Panc1 (cell line): ENCODE measurements around the gene RAB30. TPM values are rescaled to one million over a fixed set of nuclear protein-coding genes. Genes with fewer than 3 reads are reported as not detected.
"Not testable (repeated sequence)": the region's sequence is repeated elsewhere in the genome, so short reads cannot be mapped to it uniquely, and the experiment has no call there.

Source experiments
- ATAC-seq: fragments of 200-7000 bp; cut with Tn5 transposase; 2 replicates; pipeline ENCODE4 v1.9.1; 2020; ENCODE audit warnings: mild to moderate bottlenecking, moderate library complexity
- BruUV-seq: library from RNA; stranded (reverse); fragments of 400-500 nt; replicated peaks from 2 replicates; lab custom pipeline; 2021; lab: Mats Ljungman, UMichigan
- CTCF ChIA-PET: fragments of 300-600 bp; sonication (Branson Sonifier 250); formaldehyde crosslinking; loops from one replicate; lab custom pipeline; 2022; ENCODE audit warnings: antibody characterized with exemption; lab: Charles Lee
- POLR2A ChIA-PET: fragments of 300-600 bp; sonication (Branson Sonifier 250); formaldehyde crosslinking; loops from one replicate; lab custom pipeline; 2022; ENCODE audit warnings: antibody characterized with exemption; lab: Charles Lee
- DNase-seq: peaks from one replicate; pipeline ENCODE4 v3.0.0-alpha.2; 2010; ENCODE audit warnings: low read depth, low spot score
- H3K27ac ChIP-seq: 2 replicates; pipeline ENCODE4 v1.5.1; 2011; ENCODE audit warnings: mild to moderate bottlenecking, low read length, inconsistent platforms
- H3K27me3 ChIP-seq: fragments of 200-500 bp; sonication (Bioruptor generic); 2 replicates; pipeline ENCODE4 v1.6.0; 2014; ENCODE audit warnings: low read length, inconsistent platforms; ENCODE audit not compliant: control insufficient read depth, insufficient read depth
- H3K36me3 ChIP-seq: fragments of 200-500 bp; sonication (Bioruptor generic); 2 replicates; pipeline ENCODE4 v1.5.1; 2014; ENCODE audit warnings: inconsistent platforms, mild to moderate bottlenecking, low read length, moderate library complexity; ENCODE audit not compliant: control insufficient read depth, insufficient read depth
- H3K4me1 ChIP-seq: 2 replicates; pipeline ENCODE4 v1.5.1; 2011; ENCODE audit warnings: inconsistent platforms, mild to moderate bottlenecking, low read length, moderate library complexity; ENCODE audit not compliant: control insufficient read depth, insufficient read depth
- H3K4me3 ChIP-seq, 2 experiments: 2 replicates each; pipeline ENCODE4 v1.5.1; 2011 to 2012; ENCODE audit warnings: low read depth in 2 of 2, low read length in 2 of 2, mild to moderate bottlenecking in 2 of 2, inconsistent platforms in 1 of 2, moderate library complexity in 1 of 2
- H3K9me3 ChIP-seq: fragments of 200-500 bp; sonication (Bioruptor generic); 2 replicates; pipeline ENCODE4 v1.5.1; 2014; ENCODE audit warnings: low read depth, mild to moderate bottlenecking, inconsistent platforms, low read length, moderate library complexity; ENCODE audit not compliant: control insufficient read depth, insufficient read depth
- POLR2AphosphoS5 ChIP-seq: IDR thresholded peaks from 2 replicates; pipeline ENCODE4 v1.6.1; 2012; ENCODE audit warnings: mild to moderate bottlenecking, low read depth, low read length, moderate library complexity
- SIN3A ChIP-seq: IDR thresholded peaks from 2 replicates; pipeline ENCODE4 v1.6.1; 2012; ENCODE audit warnings: low read depth, mild to moderate bottlenecking, low read length, moderate library complexity, borderline replicate concordance; ENCODE audit not compliant: insufficient read depth
- TCF7L2 ChIP-seq: IDR thresholded peaks from 2 replicates; pipeline ENCODE4 v1.6.1; 2011; ENCODE audit warnings: mild to moderate bottlenecking, low read depth, low read length, inconsistent platforms
- in situ Hi-C: cut with HindIII; loops from 2 replicates; pipeline ENCODE4 v1.10.0; 2016; ENCODE audit warnings: low sequenced_read_pairs, low pct_unique_long_range_greater_than_20kb
- intact Hi-C: fragments of 100-400 bp; cut with micrococcal nuclease; formaldehyde crosslinking; loops from one replicate; pipeline ENCODE4 v1.10.0; 2022; ENCODE audit not compliant: unreplicated experiment
- total RNA-seq: library from RNA; stranded (reverse); gene quantifications from one replicate; pipeline ENCODE4 v1.2.1, GENCODE V29; 2021; ENCODE audit not compliant: unreplicated experiment
- TF ChIP-seq, protein P1 (sequence below), 2 experiments: IDR thresholded peaks; 2 replicates each; pipeline ENCODE4 v1.6.1; 2011 to 2012; ENCODE audit warnings: low read depth in 2 of 2, control low read depth in 1 of 2, low read length in 1 of 2, mild to moderate bottlenecking in 1 of 2, moderate library complexity in 1 of 2; ENCODE audit not compliant: insufficient read depth in 1 of 2
- TF ChIP-seq, protein P2 (sequence below): fragments of 450-650 bp; IDR thresholded peaks from 2 replicates; pipeline ENCODE4 v1.5.1; 2017; ENCODE audit warnings: mild to moderate bottlenecking

RAB30 gene
- total RNA-seq, 1 experiment from 2014 or later = 19.0 TPM

DNA sequence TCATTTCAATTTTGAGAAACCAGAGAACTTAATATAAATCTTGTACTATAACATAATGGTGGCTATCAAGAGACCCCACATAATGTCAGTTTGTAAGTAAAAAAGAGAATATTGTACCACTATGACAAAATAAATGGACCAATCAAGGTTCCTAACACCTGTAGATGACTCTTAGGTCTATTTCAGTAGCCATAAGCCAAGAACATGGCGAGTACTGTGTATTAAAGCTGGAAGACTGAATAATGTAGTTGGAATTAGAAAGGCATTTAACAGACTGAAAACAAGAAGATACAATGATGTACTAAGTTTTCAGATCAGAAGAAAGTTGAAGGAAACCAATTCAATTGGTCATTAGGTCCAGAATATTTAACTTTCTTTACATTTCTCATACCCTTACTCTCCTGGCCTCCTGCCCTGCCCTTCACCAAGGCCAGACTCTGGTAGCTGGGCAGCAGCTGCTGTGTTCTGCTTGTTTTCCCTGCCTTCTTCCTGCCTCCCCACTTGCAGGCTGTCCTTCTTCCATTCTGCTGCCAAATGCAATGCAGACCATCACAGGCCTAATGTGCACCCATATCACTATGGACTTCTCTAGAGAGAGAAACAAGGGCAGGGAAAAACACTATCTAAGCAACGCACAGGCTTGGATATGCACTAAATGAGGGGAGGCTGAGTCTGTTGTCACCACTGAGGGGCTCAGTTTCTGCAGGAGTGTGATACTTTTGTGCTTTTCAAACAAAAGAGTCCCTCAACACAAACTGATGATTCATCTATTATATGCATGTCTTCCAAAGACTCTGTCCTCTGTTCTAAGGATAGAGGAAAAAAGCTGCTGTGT, 60.1 kb downstream of the RAB30 start:
- no peaks in the 10 kb centered on the region for H3K36me3 ChIP-seq
- H3K27me3 ChIP-seq = no peaks in the 10 kb centered on the region
- in situ Hi-C loops = no loop called here
- ChIA-PET POLR2A (no interaction called here), CTCF (no interaction called here)
- H3K9me3 ChIP-seq = no peaks in the 10 kb centered on the region
- BruUV-seq = no TSS peak
- intact Hi-C loops = no loop called here
- no peak for DNase-seq
- peaks cover 15% of the 10 kb centered on the region for H3K4me1 ChIP-seq
- ATAC-seq = no peak
- TF ChIP-seq TCF7L2 (no peak), SIN3A (no peak), POLR2AphosphoS5 (no peak)
- TF ChIP-seq, protein P1, sequence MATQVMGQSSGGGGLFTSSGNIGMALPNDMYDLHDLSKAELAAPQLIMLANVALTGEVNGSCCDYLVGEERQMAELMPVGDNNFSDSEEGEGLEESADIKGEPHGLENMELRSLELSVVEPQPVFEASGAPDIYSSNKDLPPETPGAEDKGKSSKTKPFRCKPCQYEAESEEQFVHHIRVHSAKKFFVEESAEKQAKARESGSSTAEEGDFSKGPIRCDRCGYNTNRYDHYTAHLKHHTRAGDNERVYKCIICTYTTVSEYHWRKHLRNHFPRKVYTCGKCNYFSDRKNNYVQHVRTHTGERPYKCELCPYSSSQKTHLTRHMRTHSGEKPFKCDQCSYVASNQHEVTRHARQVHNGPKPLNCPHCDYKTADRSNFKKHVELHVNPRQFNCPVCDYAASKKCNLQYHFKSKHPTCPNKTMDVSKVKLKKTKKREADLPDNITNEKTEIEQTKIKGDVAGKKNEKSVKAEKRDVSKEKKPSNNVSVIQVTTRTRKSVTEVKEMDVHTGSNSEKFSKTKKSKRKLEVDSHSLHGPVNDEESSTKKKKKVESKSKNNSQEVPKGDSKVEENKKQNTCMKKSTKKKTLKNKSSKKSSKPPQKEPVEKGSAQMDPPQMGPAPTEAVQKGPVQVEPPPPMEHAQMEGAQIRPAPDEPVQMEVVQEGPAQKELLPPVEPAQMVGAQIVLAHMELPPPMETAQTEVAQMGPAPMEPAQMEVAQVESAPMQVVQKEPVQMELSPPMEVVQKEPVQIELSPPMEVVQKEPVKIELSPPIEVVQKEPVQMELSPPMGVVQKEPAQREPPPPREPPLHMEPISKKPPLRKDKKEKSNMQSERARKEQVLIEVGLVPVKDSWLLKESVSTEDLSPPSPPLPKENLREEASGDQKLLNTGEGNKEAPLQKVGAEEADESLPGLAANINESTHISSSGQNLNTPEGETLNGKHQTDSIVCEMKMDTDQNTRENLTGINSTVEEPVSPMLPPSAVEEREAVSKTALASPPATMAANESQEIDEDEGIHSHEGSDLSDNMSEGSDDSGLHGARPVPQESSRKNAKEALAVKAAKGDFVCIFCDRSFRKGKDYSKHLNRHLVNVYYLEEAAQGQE (IDR thresholded peaks at IDR 0.05; ENCODE audit: insufficient read depth in 1 of 2, low read depth in 2 of 2, low read length in 1 of 2) = no peak
- TF ChIP-seq, protein P2, sequence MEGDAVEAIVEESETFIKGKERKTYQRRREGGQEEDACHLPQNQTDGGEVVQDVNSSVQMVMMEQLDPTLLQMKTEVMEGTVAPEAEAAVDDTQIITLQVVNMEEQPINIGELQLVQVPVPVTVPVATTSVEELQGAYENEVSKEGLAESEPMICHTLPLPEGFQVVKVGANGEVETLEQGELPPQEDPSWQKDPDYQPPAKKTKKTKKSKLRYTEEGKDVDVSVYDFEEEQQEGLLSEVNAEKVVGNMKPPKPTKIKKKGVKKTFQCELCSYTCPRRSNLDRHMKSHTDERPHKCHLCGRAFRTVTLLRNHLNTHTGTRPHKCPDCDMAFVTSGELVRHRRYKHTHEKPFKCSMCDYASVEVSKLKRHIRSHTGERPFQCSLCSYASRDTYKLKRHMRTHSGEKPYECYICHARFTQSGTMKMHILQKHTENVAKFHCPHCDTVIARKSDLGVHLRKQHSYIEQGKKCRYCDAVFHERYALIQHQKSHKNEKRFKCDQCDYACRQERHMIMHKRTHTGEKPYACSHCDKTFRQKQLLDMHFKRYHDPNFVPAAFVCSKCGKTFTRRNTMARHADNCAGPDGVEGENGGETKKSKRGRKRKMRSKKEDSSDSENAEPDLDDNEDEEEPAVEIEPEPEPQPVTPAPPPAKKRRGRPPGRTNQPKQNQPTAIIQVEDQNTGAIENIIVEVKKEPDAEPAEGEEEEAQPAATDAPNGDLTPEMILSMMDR = no peak
- no peak overlapping the region for H3K27ac ChIP-seq
- H3K4me3 ChIP-seq = no peak overlapping the region

DNA sequence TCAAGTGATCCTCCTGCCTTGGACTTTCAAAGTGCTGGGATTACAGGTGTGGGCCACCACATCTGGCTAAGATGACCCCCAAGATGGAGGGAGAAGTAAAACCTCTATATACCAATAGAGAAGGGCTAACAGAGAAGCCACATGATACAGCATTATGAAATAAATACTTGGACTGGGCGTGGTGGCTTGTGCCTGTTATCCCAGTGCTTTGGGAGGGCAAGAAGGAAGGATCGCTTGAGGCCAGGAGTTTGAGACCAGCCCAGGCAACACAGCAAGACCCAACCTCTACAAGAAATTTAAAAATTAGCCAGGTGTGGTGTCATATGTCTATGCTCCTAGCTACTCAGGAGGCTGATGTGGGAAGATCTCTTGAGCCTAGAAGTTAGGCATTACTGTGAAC, 61.7 kb downstream of the RAB30 start:
- no peaks in the 10 kb centered on the region for H3K36me3 ChIP-seq
- no peaks in the 10 kb centered on the region for H3K27me3 ChIP-seq
- intact Hi-C loops (no loop called here), in situ Hi-C loops (no loop called here)
- H3K4me1 ChIP-seq = peaks cover 15% of the 10 kb centered on the region
- DNase-seq (no peak), ATAC-seq (no peak)
- CTCF ChIA-PET = no interaction called here
- TF ChIP-seq, protein P1 (IDR thresholded peaks at IDR 0.05; ENCODE audit: insufficient read depth in 1 of 2, low read depth in 2 of 2, low read length in 1 of 2) = no peak
- no peak for TF ChIP-seq TCF7L2
- TF ChIP-seq, protein P2 = no peak
- no peak for TF ChIP-seq POLR2AphosphoS5
- TF ChIP-seq SIN3A = no peak
- POLR2A ChIA-PET = no interaction called here
- BruUV-seq = no TSS peak
- H3K9me3 ChIP-seq = no peaks in the 10 kb centered on the region
- no peak overlapping the region for H3K4me3 ChIP-seq
- H3K27ac ChIP-seq = no peak overlapping the region

DNA sequence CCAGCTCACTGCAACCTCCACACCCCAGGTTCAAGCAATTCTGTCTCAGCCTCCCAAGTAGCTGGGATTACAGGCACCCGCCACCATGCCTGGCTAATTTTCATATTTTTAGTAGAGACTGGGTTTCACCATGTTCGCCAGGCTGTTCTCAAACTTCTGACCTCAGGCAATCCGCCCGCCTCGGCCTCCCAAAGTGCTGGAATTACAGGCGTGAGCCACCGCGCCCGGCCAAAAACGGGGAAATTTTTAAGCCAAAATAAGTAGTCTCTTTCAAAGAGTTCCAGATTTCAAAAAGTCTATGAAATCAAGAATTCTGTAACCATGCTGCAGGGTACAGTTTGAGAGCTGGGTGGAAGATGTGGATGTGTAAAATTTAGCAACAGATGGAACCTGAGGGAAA, 62.6 kb downstream of the RAB30 start:
- H3K4me3 ChIP-seq, intact Hi-C loops, H3K27me3 ChIP-seq, in situ Hi-C loops, H3K36me3 ChIP-seq, BruUV-seq, H3K9me3 ChIP-seq, H3K27ac ChIP-seq, DNase-seq, ATAC-seq: not testable (repeated sequence)
- H3K4me1 ChIP-seq = peaks cover 15% of the 10 kb centered on the region
- CTCF ChIA-PET = interaction anchor here (0.7 kb wide), 1 partner anchor 12 kb away, joined by 3 read pairs; no protein-coding TSS in a partner anchor
- POLR2A ChIA-PET = interaction anchor here (0.7 kb wide), 1 partner anchor 194 kb away, joined by 5 read pairs; no protein-coding TSS in a partner anchor
